Calu3 (cell line): ENCODE data around the gene BMP7. TPM values are rescaled to one million over a fixed set of nuclear protein-coding genes. Genes with fewer than 3 reads are reported as not detected.

ENCODE experiments used
- BruUV-seq: library from RNA; stranded (reverse); fragments of 400-500 nt; replicated peaks from 2 replicates; lab custom pipeline; 2021; lab: Mats Ljungman, UMichigan
- CTCF ChIA-PET: fragments of 300-600 bp; sonication (Branson Sonifier 250); formaldehyde crosslinking; loops from one replicate; lab custom pipeline; 2022; ENCODE audit warnings: antibody characterized with exemption; lab: Charles Lee
- DNase-seq: peaks from one replicate; pipeline ENCODE4 v3.0.0; 2022
- H3K27ac Mint-ChIP-seq: one replicate; pipeline ENCODE4 v1.8.0; 2022; ENCODE audit warnings: mixed read lengths; ENCODE audit not compliant: unreplicated experiment
- H3K27me3 Mint-ChIP-seq: one replicate; pipeline ENCODE4 v1.8.0; 2022; ENCODE audit warnings: mixed read lengths; ENCODE audit not compliant: unreplicated experiment
- H3K36me3 Mint-ChIP-seq: one replicate; pipeline ENCODE4 v1.8.0; 2022; ENCODE audit warnings: mild to moderate bottlenecking, moderate library complexity, mixed read lengths; ENCODE audit not compliant: insufficient read depth, unreplicated experiment
- H3K4me1 Mint-ChIP-seq: one replicate; pipeline ENCODE4 v1.8.0; 2022; ENCODE audit warnings: mild to moderate bottlenecking, low read depth, mixed read lengths; ENCODE audit not compliant: unreplicated experiment
- H3K4me3 Mint-ChIP-seq: one replicate; pipeline ENCODE4 v1.8.0; 2022; ENCODE audit warnings: mild to moderate bottlenecking, low read depth, moderate library complexity, mixed read lengths; ENCODE audit not compliant: unreplicated experiment
- H3K9me3 Mint-ChIP-seq: one replicate; pipeline ENCODE4 v1.8.0; 2022; ENCODE audit warnings: low read depth, mixed read lengths; ENCODE audit not compliant: unreplicated experiment
- intact Hi-C: fragments of 100-400 bp; cut with micrococcal nuclease; formaldehyde crosslinking; loops from one replicate; pipeline ENCODE4 v1.10.0; 2022; ENCODE audit not compliant: unreplicated experiment
- total RNA-seq: library from RNA; stranded (reverse); gene quantifications from 2 replicates; pipeline ENCODE4 v1.2.3, GENCODE V29; 2022
- TF ChIP-seq, protein P1 (sequence below): fragments of 200-600 bp; IDR thresholded peaks from one replicate; pipeline ENCODE4 v1.8.0; 2022; ENCODE audit warnings: antibody characterized with exemption; ENCODE audit not compliant: unreplicated experiment

BMP7 gene
- total RNA-seq, 1 experiment from 2014 or later = not detected

DNA sequence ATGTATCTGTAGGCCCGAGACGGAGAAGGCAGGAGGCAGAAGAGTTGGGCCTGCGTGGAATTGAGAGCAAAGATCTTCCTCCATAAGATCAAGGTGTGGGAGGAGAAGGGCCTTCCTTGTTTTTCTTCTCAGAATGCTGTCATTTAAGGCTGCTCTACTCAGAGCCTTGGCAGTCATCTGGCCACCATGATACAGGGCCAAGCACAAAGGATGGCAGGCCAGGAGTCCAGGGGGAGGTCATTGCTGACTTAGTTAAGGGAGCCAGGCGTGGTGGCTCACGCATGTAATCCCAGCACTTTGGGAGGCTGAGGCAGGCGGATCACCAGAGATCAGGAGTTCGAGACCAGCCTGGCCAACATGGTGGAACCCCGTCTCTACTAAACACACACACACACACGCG is 137.1 kb downstream of the BMP7 start:
- no peaks in the 10 kb centered on the region for H3K4me1 Mint-ChIP-seq
- CTCF ChIA-PET = interaction anchor here (0.6 kb wide), 1 partner anchor 11 kb away, joined by 4 read pairs; no protein-coding TSS in a partner anchor
- H3K27ac Mint-ChIP-seq = no peak overlapping the region
- no TSS peak for BruUV-seq
- H3K9me3 Mint-ChIP-seq = no peaks in the 10 kb centered on the region
- DNase-seq = no peak
- H3K36me3 Mint-ChIP-seq = no peaks in the 10 kb centered on the region
- intact Hi-C loops = no loop called here
- TF ChIP-seq, protein P1, sequence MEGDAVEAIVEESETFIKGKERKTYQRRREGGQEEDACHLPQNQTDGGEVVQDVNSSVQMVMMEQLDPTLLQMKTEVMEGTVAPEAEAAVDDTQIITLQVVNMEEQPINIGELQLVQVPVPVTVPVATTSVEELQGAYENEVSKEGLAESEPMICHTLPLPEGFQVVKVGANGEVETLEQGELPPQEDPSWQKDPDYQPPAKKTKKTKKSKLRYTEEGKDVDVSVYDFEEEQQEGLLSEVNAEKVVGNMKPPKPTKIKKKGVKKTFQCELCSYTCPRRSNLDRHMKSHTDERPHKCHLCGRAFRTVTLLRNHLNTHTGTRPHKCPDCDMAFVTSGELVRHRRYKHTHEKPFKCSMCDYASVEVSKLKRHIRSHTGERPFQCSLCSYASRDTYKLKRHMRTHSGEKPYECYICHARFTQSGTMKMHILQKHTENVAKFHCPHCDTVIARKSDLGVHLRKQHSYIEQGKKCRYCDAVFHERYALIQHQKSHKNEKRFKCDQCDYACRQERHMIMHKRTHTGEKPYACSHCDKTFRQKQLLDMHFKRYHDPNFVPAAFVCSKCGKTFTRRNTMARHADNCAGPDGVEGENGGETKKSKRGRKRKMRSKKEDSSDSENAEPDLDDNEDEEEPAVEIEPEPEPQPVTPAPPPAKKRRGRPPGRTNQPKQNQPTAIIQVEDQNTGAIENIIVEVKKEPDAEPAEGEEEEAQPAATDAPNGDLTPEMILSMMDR = no peak
- no peak overlapping the region for H3K4me3 Mint-ChIP-seq
- H3K27me3 Mint-ChIP-seq = peaks cover 96% of the 10 kb centered on the region

DNA sequence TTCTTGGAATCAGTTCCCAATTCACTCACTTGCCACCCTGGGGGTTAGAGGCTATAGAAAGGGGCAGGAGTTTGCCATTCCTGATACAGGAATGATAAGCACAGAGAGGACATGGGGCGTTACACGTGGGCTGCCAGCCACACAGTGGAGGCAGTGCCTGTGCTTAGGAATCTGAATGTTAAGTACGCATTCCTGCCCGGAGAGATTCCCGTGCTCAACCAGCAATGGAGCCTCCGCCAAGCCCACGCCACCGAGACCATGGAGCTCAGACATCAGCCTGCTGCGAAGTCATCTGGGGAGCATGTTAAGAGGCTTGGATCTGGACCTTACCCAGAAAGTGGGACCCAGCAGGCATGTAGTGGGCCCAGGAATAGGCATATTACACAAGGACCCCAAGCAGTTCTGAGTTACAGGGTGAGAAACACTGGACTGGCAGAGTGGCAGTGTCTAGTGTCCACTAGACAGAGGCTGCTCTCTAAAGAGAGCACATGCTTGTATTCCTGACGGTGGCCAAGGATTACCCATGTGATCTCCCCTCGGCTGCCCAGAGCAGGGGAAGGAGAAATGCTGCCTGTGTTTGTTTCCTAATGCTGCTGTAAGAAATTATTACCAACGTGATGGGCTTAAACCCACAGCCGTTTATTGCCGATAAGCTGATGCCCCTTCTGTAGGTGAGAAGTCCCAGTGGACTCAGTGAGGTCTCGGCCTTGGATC is 138.2 kb downstream of the BMP7 start:
- TF ChIP-seq, protein P1 = no peak
- Mint-ChIP-seq H3K9me3 (no peaks in the 10 kb centered on the region), H3K27ac (no peak overlapping the region), H3K36me3 (no peaks in the 10 kb centered on the region), H3K27me3 (peaks cover 96% of the 10 kb centered on the region), H3K4me1 (no peaks in the 10 kb centered on the region), H3K4me3 (no peak overlapping the region)
- CTCF ChIA-PET = no interaction called here
- intact Hi-C loops = no loop called here
- no TSS peak for BruUV-seq
- no peak for DNase-seq

DNA sequence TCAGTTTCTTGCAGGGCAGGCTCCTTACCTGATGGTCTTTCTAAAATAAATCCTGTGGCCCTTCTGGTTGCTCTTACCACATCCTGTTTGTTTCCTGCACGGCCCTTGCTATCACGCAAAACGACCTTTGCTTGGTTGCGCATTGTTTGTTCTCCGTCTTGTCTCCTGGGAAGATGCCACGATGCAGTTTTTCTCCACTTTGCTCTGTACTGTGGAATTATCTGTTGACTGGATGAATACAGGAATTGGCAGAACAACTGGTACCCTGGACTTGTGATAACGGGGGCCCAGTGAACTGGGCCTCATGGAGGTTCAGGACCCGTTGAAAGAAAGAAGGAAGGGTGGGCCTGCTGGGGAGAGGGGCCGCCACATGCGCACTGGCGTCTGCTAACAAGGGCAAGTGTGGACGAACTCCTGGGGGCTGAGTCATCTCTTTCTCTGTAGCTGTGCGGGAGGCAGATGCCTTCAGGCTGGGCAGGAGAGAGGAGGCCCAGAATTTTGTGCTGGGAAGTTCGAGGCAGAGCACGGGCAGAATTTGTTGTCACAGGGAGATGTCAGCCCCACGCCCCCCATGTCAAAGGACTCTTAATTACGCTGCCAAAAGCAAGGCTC is 139.9 kb downstream of the BMP7 start:
- intact Hi-C loops = no loop called here
- BruUV-seq = no TSS peak
- TF ChIP-seq, protein P1 = no peak
- Mint-ChIP-seq H3K27me3 (peaks cover 94% of the 10 kb centered on the region), H3K4me1 (no peaks in the 10 kb centered on the region), H3K9me3 (no peaks in the 10 kb centered on the region), H3K27ac (no peak overlapping the region), H3K36me3 (no peaks in the 10 kb centered on the region), H3K4me3 (no peak overlapping the region)
- CTCF ChIA-PET = no interaction called here
- no peak for DNase-seq

DNA sequence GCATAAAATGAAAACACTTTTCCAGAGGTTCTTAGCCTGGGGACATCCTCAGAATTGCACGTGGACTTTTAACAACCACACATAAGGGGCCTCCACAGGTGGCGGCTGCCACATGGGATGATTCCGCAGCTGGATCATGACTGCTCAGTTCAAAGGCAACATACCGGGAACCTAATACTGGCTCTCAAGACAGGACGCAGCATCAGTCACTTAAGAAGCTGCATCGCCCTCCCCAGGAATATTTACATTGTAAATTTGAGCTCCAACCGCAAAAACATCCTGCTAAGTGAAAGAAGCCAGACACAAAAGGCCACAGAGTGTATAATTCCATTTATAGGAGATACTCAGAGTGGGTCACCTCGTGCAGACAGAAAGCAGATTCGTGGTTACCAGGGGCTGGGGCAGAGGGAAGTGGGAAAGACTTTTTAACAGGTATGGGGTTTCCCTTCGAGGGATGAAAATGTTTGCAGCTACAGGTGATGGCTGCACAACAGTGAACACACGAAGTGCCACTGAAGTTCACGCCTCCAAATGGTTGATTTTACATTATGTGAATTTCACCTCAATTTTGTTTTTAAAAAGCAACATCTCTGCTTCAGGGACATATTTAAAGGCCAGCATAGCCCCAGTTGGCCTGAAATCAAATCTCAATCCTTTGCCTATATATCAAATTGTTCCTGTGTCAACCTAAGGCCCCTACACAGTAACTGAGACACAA is 141.5 kb downstream of the BMP7 start:
- DNase-seq = no peak
- H3K4me1 Mint-ChIP-seq = no peaks in the 10 kb centered on the region
- H3K9me3 Mint-ChIP-seq = no peaks in the 10 kb centered on the region
- BruUV-seq = no TSS peak
- TF ChIP-seq, protein P1 = no peak
- no peak overlapping the region for H3K4me3 Mint-ChIP-seq
- no peak overlapping the region for H3K27ac Mint-ChIP-seq
- intact Hi-C loops = no loop called here
- CTCF ChIA-PET = no interaction called here
- H3K27me3 Mint-ChIP-seq = peaks cover 87% of the 10 kb centered on the region
- H3K36me3 Mint-ChIP-seq = no peaks in the 10 kb centered on the region
